Testis (tissue), 2 donors: Measurements from ENCODE around the gene PCDHGC4.

Source experiments
- CTCF ChIP-seq, 3 experiments: fragments of 450-650 bp in 2 of 3; fragments of 200-600 bp in 1 of 3; sonication (generic) in 1 of 3; IDR thresholded peaks; one replicate each; pipeline ENCODE4 v1.5.1; 2016 to 2019; ENCODE audit warnings: antibody characterized with exemption in 3 of 3, mild to moderate bottlenecking in 2 of 3, moderate library complexity in 1 of 3
- POLR2A ChIP-seq: fragments of 450-650 bp; IDR thresholded peaks from one replicate; pipeline ENCODE4 v1.6.1; 2017; ENCODE audit warnings: antibody characterized with exemption, mild to moderate bottlenecking, moderate library complexity

- TF ChIP-seq CTCF (IDR thresholded peaks at IDR 0.05) (no peak), POLR2A (no peak)
Observed at GRCh38 chr5:141534492-141535213, 49.8 kb downstream of the PCDHGC4 start.
